Esophagus muscularis mucosa (tissue), 3 donors: ENCODE measurements around the gene MEX3C.

ENCODE experiments used
- CTCF ChIP-seq, 3 experiments: fragments of 200-600 bp in 2 of 3; fragments of 450-650 bp in 1 of 3; sonication (generic) in 2 of 3; IDR thresholded peaks; one replicate each; pipeline ENCODE4 v1.5.1; 2017 to 2019; ENCODE audit warnings: antibody characterized with exemption in 3 of 3, mild to moderate bottlenecking in 2 of 3, moderate library complexity in 1 of 3
- POLR2AphosphoS5 ChIP-seq, 2 donors: sonication (generic); formaldehyde crosslinking; IDR thresholded peaks; one replicate each; pipeline ENCODE4 v1.6.1; 2017; ENCODE audit warnings: antibody characterized with exemption in 2 of 2

DNA sequence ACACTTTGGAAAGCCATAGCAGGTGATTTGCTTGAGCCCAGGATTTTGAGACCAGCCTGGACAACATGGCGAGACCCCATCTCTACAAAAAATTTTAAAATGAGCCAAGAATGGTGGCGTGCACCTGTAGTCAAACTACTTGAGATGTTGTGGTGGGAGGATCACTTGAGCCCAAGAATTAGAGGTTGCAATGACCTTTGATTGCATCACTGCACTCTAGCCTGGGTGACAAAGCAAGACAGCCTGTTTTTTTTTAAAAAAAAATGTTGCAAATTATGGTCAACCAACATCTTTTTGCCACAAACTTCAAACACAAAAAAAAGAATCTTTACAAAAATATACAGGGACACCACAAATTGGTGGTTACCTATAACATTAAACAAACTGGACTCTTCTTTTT lies 40.3 kb downstream of the MEX3C start:
- TF ChIP-seq CTCF (IDR thresholded peaks at IDR 0.05) (no peak), POLR2AphosphoS5 (IDR thresholded peaks at IDR 0.05) (no peak)
